SKM-1 treated with dmso at 0.1 percent for 144 hours (cell line): ENCODE data around the gene WDFY4.

Experiments used
- DNase-seq: peaks from one replicate; lab custom pipeline; 2025; ENCODE audit not compliant: unreplicated experiment; lab: John Stamatoyannopoulos, UW

The WDFY4 gene

GRCh38 chr10:48842231-48842630 lies 157.6 kb downstream of the WDFY4 start:
- DNase-seq, result no peak

- no peak for DNase-seq
Measured at GRCh38 chr10:48843198-48843597, 158.5 kb downstream of the WDFY4 start.

- no peak for DNase-seq
Measured at GRCh38 chr10:48844616-48845015, 159.9 kb downstream of the WDFY4 start.

GRCh38 chr10:48845512-48845911 lies 160.8 kb downstream of the WDFY4 start:
- DNase-seq, result no peak

- no peak for DNase-seq
Measured at GRCh38 chr10:48847691-48848090, 163.0 kb downstream of the WDFY4 start.

GRCh38 chr10:48856855-48857254 lies 172.2 kb downstream of the WDFY4 start:
- DNase-seq, result no peak

GRCh38 chr10:48872234-48872633 lies 187.6 kb downstream of the WDFY4 start:
- DNase-seq, result no peak

GRCh38 chr10:48878091-48878490 lies 193.4 kb downstream of the WDFY4 start:
- no peak for DNase-seq

GRCh38 chr10:48879451-48879850 lies 194.8 kb downstream of the WDFY4 start:
- DNase-seq, result no peak

- no peak for DNase-seq
Measured at GRCh38 chr10:48880016-48880705, 195.5 kb downstream of the WDFY4 start.

- DNase-seq, result no peak
Measured at GRCh38 chr10:48881937-48882336, 197.3 kb downstream of the WDFY4 start.

GRCh38 chr10:48882881-48883280 lies 198.2 kb downstream of the WDFY4 start:
- DNase-seq, result no peak

- no peak for DNase-seq
Measured at GRCh38 chr10:48883701-48884100, 199.0 kb downstream of the WDFY4 start.

GRCh38 chr10:48884179-48885045 lies 199.7 kb downstream of the WDFY4 start:
- no peak for DNase-seq

- no peak for DNase-seq
Measured at GRCh38 chr10:48885376-48885775, 200.7 kb downstream of the WDFY4 start.

GRCh38 chr10:48887982-48888381 lies 203.3 kb downstream of the WDFY4 start:
- DNase-seq, result no peak

GRCh38 chr10:48890888-48891850 lies 206.5 kb downstream of the WDFY4 start:
- no peak for DNase-seq

- no peak for DNase-seq
Measured at GRCh38 chr10:48894911-48895802, 210.5 kb downstream of the WDFY4 start.

GRCh38 chr10:48895803-48896195 lies 211.1 kb downstream of the WDFY4 start:
- no peak for DNase-seq

GRCh38 chr10:48896756-48897440 lies 212.2 kb downstream of the WDFY4 start:
- no peak for DNase-seq
